Stimulated activated CD4-positive, alpha-beta T cell treated with anti-CD3 and anti-CD28 coated beads, TNF-alpha, amount 100 ng/mL, for 1 hour (primary cell): ENCODE results near the gene POLD2.

Source experiments
- DNase-seq, 3 donors: peaks; one replicate each; pipeline ENCODE4 v3.0.0-alpha.2; 2020; ENCODE audit warnings: low read depth in 3 of 3, low spot score in 1 of 3

The POLD2 gene

GRCh38 chr7:44082541-44083207 is 40.7 kb downstream of the POLD2 start:
- peak; percentile 90 to 96 (median 95) for DNase-seq

GRCh38 chr7:44081266-44081748 is 42.0 kb downstream of the POLD2 start:
- no peak for DNase-seq

- DNase-seq = no peak
Observed at GRCh38 chr7:44080686-44081265, 42.6 kb downstream of the POLD2 start.

DNA sequence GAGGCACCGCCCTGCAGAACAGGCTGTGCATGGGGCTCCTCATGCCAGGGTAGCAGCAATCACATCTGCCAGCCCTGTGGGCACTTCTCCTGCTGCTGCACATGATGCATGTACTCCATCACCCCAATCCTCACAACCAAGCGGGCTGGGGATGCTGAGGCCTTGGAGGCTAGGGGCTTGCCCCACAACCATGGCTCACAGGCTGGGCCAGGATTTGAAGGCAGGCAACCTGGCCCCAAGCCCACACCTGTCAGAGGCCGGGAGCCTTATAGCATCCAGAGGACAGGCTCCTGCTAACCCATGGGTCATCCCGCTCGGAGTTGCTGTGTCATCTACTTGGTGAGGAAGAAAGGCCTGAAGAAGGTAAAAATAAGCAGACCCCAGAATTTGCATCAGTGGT is 43.2 kb downstream of the POLD2 start:
- no peak for DNase-seq

DNA sequence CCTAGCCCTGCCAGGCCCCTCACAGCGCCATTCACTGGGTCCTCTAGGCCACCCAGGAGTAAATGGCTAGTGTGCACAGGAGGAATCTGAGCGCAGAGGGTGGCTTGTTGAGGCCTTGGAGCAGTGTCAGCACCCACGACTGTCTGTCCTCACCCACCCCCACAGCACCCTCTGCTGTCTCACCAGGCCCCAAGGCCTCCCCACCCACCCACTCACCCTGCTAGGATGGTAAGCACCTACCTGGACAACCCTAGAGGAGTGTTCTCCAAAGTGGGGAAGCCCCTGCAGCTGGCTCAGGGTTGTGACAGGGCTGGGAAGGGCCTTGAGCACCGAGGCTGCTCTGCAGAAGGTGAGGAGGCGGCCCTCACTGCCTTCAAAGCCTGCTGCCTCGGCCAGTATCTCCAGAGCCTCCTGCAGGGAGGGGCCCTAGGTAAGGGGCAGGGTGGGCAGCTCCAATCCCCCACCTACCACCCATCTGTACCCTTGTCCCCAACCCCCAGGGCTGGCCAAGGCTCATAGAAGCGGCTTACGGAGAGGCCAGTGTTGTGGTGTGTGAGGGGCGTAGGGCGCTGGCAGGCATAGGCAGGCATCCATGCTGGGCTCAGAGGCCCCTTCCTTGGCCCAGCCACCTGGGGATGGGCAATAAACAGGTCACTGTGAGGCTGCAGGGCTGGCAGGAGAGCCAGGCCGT is 43.9 kb downstream of the POLD2 start:
- no peak for DNase-seq

DNA sequence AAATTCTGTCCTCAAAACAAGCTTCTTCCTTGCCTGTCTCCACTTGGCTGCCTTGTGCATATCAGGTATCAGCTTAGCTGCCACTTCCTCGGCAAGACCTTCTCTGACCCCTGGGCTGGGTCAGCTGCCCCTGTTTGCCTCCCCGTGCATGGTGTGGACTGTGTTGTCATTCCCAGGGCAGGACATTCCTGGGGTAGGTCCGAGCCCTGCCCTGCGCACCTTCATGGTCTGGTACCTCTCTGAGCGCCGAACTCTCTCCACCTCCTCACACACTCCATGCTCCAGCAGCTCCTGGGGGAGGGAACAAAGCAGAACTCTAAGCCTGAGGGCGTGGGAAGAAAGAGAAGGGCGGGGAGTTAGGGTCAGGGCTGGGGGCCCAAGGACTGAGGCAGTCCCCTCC is 44.8 kb downstream of the POLD2 start:
- no peak for DNase-seq

GRCh38 chr7:44077681-44078091 is 45.7 kb downstream of the POLD2 start:
- no peak for DNase-seq

- no peak for DNase-seq
Observed at GRCh38 chr7:44077061-44077460, 46.3 kb downstream of the POLD2 start.

DNA sequence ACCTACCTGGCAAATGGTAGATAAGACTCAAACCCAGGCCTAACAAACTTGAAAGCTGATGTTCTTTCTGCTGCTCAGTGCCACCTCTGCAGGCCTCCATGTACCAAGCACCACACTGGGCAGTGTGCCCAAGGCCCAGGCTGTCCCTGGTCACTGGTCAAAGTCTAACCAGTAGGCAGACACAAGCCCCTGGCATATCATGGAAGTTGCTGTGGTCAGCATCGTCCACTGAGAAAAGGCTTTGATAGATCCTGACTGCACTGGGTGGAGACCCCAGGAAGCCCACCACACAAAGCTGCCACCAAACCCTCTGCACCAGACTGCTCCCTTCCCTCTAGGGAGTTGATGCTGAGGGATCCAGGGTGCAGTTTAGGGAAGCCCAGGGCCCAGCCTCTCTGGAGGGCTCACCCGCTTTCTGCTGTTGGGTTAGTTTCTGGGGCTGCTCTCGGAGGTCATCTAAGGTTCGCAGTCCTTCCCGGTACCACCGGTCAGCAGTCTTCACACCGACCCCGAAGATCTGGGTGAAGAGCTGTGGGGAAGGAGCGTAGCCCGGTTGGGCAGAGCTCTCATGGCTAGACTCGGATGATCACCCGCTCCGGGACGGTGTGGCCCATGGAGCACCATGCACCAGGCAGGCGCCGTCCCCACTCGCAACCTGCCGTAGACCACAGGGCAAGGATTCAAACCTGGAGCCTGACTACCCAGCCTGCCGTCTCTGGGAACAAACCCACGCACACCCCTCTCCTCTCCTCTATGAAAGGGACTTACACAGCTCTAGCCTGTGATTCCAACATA is 47.0 kb downstream of the POLD2 start:
- no peak for DNase-seq

GRCh38 chr7:44075296-44076075 is 47.9 kb downstream of the POLD2 start:
- no peak for DNase-seq

DNA sequence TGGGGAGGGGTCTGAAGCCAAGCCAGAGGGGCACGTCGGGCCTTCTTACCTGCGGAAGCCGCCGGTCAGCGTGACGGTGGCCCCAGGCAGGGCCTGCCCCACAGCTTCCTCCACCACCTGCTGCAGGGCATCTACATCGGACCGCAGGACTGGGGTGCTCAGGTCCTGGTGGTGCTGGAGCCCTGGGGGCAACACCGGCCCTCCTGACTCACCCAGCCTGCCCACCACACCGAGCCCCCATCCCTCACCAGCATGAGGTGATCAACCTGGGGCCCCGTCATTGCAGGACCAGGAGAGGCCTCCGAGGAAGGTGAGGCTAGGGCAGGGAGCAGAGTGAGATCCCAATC is 49.0 kb downstream of the POLD2 start:
- DNase-seq = no peak

GRCh38 chr7:44073664-44074348 is 49.5 kb downstream of the POLD2 start:
- DNase-seq = no peak

GRCh38 chr7:44072364-44073231 is 50.8 kb downstream of the POLD2 start:
- DNase-seq = no peak

DNA sequence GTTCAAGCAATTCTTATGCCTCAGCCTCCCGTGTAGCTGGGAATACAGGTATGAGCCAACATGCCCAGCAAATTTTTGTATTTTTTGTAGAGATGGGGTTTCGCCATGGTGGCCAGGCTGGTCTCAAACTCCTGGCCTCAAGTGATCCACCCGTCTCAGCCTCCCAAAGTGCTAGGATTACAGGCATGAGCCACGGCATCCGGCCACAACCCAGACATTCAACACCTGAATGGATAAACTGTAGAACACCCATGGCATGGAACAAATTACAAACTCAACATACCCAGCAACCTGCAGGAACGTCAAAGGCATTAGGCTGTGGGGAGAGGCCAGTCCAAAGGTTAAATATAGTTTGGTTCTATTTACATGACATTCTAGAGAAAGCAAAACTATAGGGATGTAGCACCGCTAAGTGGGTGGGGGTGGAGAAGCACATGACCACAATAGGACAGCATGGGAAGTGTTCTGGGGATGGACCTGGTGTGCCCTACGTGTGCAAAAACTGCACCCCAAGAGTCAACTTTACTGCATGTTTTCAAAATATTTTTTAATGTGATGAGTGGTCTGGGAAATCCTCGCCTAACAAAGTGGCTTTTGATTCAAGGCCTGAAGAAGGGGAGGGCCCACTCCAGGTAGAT is 51.5 kb downstream of the POLD2 start:
- no peak for DNase-seq

DNA sequence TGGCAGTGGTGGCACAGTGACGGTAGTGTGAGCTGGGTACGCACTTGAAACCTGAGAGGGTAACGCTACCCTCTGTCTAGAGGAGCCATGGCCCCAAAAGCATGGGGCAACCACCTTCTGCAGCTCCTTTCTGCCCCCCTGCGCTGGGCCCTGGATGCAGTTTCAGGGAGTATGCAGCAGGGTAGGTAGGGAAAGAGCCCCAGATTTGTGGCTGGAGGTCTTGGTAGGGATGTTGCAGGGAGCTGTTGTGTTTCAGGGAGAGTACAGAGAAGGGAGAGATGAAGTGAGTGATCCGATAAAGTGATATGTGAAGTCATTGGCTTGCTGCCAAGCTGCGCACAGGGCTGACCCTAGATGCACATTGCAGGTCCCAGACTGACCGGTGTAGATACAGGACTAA is 55.3 kb downstream of the POLD2 start:
- DNase-seq = no peak

DNA sequence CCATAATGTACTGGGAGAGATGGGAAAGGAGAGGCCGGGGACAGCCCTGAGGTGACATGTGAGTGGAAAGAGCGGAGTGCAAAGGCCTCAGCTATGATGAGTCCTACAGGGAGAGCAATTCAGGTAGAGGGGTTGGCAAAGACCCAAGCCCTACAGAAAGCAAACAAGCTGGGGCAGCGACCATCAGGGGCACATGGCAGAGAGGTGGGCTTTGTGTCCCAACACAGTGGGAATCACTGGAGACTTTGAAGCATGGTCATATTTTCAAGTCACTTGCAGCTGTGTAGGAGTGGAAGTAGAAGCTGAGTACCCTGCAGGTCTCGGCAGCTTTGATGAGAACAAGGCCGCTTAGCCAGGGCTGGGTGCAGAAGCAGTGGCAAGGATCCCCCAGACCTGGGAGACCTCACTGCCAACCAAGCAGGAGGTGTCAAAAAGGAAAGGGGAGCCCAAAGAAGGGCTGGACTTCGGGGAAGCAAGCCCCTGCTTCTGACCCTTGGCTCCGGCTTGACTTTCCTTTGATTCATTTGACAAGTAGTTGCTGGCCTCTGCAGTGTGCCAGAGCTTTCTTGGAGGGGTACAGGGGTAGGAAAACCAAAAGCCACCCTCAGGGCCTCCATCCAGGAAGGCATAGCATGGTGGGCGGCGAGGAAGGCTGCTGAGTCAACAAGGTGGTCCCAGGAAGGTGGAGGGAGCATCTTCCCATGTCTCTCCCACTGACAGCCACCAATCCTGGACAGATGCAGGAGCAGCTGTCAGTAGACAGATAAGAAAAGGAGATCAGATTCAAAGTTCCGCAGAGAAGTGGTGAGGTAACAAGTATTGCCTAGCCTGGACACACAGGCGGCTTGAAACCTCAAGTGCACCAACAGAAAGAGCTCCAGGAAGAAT is 56.0 kb downstream of the POLD2 start:
- no peak for DNase-seq

DNA sequence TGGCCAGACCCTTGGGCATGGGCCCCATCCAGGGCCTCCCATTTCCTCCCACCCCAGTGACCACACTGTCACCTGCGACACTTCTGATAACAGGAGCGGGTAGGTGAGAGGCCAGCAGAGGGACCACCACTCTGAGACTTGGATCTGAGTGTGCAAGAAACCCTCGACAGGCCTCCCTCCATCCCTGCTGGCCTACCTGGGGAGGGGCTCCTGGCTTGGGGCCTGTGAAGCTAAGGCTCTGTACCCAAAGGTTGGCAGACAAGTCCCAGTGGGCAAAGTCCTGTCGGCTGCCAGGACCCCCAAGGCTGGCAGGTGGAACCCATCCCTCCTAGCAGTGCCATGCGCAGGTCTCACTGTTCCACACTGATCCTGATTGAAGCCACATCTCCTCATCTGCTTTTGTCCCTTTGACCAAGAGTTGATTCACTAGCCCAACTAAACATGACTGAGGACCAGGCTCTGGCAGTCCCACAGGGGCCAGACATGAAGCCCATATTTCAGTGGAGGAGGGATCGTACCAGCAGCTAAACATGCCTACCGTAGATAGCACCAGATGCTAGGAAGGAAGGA is 56.8 kb downstream of the POLD2 start:
- DNase-seq = no peak

GRCh38 chr7:44066111-44066460 is 57.3 kb downstream of the POLD2 start:
- no peak for DNase-seq
